DND-41 (cell line): Measurements from ENCODE around the gene LEPR.

ENCODE experiments used
- EZH2 ChIP-seq: IDR thresholded peaks from 3 replicates; pipeline ENCODE4 v1.6.1; 2012; ENCODE audit warnings: borderline replicate concordance, low read depth, mild to moderate bottlenecking, moderate library complexity, low read length, inconsistent platforms; ENCODE audit not compliant: severe bottlenecking
- TF ChIP-seq, protein P1 (sequence below): IDR thresholded peaks from 2 replicates; pipeline ENCODE4 v1.5.1; 2012; ENCODE audit warnings: borderline replicate concordance, low read length, moderate library complexity, mild to moderate bottlenecking; ENCODE audit not compliant: poor library complexity, severe bottlenecking; ENCODE audit errors: extremely low read depth

DNA sequence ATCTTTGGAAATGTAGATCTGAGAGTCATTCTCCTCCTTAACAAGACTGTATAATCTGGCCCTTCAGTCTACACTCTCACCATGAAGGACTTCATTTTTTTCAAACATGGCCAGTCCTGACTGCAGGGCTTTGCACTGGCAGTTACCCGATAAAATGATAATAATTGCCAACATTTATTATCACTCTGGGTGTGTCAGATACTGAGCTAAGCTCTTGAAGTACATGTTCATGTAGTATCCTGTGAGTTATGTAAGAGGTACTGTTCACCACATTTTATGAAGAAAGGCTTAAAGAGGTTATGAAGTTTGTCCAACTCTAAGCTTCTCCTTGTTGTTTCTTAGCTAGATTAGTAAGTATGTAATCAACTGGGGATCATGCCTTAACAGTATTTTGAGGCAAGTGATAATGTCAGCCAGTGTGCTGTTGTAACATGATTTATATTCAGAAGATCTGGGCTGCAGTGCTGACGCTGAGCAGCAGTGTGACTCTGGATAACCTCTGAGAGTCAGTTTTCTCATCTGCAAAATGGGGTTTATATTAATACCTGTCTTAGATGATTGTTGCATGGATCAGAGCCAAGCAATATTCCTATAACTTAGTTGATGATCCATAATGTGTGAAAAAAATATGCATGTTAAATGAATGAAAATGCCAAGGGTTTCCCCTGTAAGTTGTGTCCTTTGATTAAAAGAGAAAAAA is 42.1 kb upstream of the LEPR start:
- TF ChIP-seq, protein P1, sequence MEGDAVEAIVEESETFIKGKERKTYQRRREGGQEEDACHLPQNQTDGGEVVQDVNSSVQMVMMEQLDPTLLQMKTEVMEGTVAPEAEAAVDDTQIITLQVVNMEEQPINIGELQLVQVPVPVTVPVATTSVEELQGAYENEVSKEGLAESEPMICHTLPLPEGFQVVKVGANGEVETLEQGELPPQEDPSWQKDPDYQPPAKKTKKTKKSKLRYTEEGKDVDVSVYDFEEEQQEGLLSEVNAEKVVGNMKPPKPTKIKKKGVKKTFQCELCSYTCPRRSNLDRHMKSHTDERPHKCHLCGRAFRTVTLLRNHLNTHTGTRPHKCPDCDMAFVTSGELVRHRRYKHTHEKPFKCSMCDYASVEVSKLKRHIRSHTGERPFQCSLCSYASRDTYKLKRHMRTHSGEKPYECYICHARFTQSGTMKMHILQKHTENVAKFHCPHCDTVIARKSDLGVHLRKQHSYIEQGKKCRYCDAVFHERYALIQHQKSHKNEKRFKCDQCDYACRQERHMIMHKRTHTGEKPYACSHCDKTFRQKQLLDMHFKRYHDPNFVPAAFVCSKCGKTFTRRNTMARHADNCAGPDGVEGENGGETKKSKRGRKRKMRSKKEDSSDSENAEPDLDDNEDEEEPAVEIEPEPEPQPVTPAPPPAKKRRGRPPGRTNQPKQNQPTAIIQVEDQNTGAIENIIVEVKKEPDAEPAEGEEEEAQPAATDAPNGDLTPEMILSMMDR: no peak
- no peak for TF ChIP-seq EZH2
